ENCODE data around the gene MAP4. TPM values are rescaled to one million over a fixed set of nuclear protein-coding genes. Genes with fewer than 3 reads are reported as not detected.
"Not testable (repeated sequence)": the region's sequence is repeated elsewhere in the genome, so short reads cannot be mapped to it uniquely, and the experiment has no call there.

The MAP4 gene
- total RNA-seq, 1 donor, result 17.9 TPM

GRCh38 chr3:47908744-47909143 is 107.5 kb downstream of the MAP4 start:
- Histone ChIP-seq H3K4me3 (ENCODE audit: low read length) (no peak overlapping the region), H3K9me3 (ENCODE audit: low read depth, low read length) (no peaks in the 10 kb centered on the region)

GRCh38 chr3:47907784-47908183 is 108.4 kb downstream of the MAP4 start:
- Histone ChIP-seq H3K9me3 (ENCODE audit: low read depth, low read length) (no peaks in the 10 kb centered on the region), H3K4me3 (ENCODE audit: low read length) (no peak overlapping the region), H3K4me1 (ENCODE audit: insufficient read depth, low read length) (no peaks in the 10 kb centered on the region), H3K27me3 (ENCODE audit: insufficient read depth, low read length) (no peaks in the 10 kb centered on the region)

More at GRCh38 chr3:47908744-47909143, 107.5 kb downstream of the MAP4 start:
- Histone ChIP-seq H3K27me3 (ENCODE audit: insufficient read depth, low read length) (no peaks in the 10 kb centered on the region), H3K4me1 (ENCODE audit: insufficient read depth, low read length) (no peaks in the 10 kb centered on the region)

- H3K4me1 ChIP-seq (ENCODE audit: insufficient read depth, low read length), result no peaks in the 10 kb centered on the region
- H3K9me3 ChIP-seq (ENCODE audit: low read depth, low read length), result no peaks in the 10 kb centered on the region
- no peak overlapping the region for H3K4me3 ChIP-seq (ENCODE audit: low read length)
- no peaks in the 10 kb centered on the region for H3K27me3 ChIP-seq (ENCODE audit: insufficient read depth, low read length)
These were observed 113.5 kb downstream of the MAP4 start for GRCh38 chr3:47902746-47903145.

GRCh38 chr3:47901280-47901833 is 114.9 kb downstream of the MAP4 start:
- no peaks in the 10 kb centered on the region for H3K4me1 ChIP-seq (ENCODE audit: insufficient read depth, low read length)
- H3K4me3 ChIP-seq (ENCODE audit: low read length), result no peak overlapping the region
- H3K27me3 ChIP-seq (ENCODE audit: insufficient read depth, low read length), result no peaks in the 10 kb centered on the region
- H3K9me3 ChIP-seq (ENCODE audit: low read depth, low read length), result no peaks in the 10 kb centered on the region

- Histone ChIP-seq H3K27me3 (ENCODE audit: insufficient read depth, low read length) (no peaks in the 10 kb centered on the region), H3K4me1 (ENCODE audit: insufficient read depth, low read length) (no peaks in the 10 kb centered on the region), H3K4me3 (ENCODE audit: low read length) (no peak overlapping the region)
These were observed 116.6 kb downstream of the MAP4 start for GRCh38 chr3:47899495-47900108.

GRCh38 chr3:47897954-47898353 is 118.3 kb downstream of the MAP4 start:
- Histone ChIP-seq H3K4me3 (ENCODE audit: low read length) (no peak overlapping the region), H3K27me3 (ENCODE audit: insufficient read depth, low read length) (no peaks in the 10 kb centered on the region), H3K4me1 (ENCODE audit: insufficient read depth, low read length) (no peaks in the 10 kb centered on the region), H3K9me3 (ENCODE audit: low read depth, low read length) (no peaks in the 10 kb centered on the region)

More at GRCh38 chr3:47899495-47900108, 116.6 kb downstream of the MAP4 start:
- H3K9me3 ChIP-seq (ENCODE audit: low read depth, low read length), result no peaks in the 10 kb centered on the region

GRCh38 chr3:47896736-47897135 is 119.5 kb downstream of the MAP4 start:
- Histone ChIP-seq H3K4me1 (ENCODE audit: insufficient read depth, low read length) (no peaks in the 10 kb centered on the region), H3K4me3 (ENCODE audit: low read length) (no peak overlapping the region), H3K9me3 (ENCODE audit: low read depth, low read length) (no peaks in the 10 kb centered on the region), H3K27me3 (ENCODE audit: insufficient read depth, low read length) (no peaks in the 10 kb centered on the region)

- Histone ChIP-seq H3K4me3 (ENCODE audit: low read length) (no peak overlapping the region), H3K4me1 (ENCODE audit: insufficient read depth, low read length) (no peaks in the 10 kb centered on the region), H3K27me3 (ENCODE audit: insufficient read depth, low read length) (no peaks in the 10 kb centered on the region), H3K9me3 (ENCODE audit: low read depth, low read length) (no peaks in the 10 kb centered on the region)
These were observed 121.0 kb downstream of the MAP4 start for GRCh38 chr3:47895241-47895640.

GRCh38 chr3:47892286-47893040 is 123.8 kb downstream of the MAP4 start:
- no peaks in the 10 kb centered on the region for H3K27me3 ChIP-seq (ENCODE audit: insufficient read depth, low read length)
- H3K4me1 ChIP-seq (ENCODE audit: insufficient read depth, low read length), result no peaks in the 10 kb centered on the region
- H3K9me3 ChIP-seq (ENCODE audit: low read depth, low read length), result no peaks in the 10 kb centered on the region
- H3K4me3 ChIP-seq (ENCODE audit: low read length), result no peak overlapping the region

- Histone ChIP-seq H3K4me3 (ENCODE audit: low read length) (no peak overlapping the region), H3K27me3 (ENCODE audit: insufficient read depth, low read length) (no peaks in the 10 kb centered on the region), H3K4me1 (ENCODE audit: insufficient read depth, low read length) (no peaks in the 10 kb centered on the region), H3K9me3 (ENCODE audit: low read depth, low read length) (no peaks in the 10 kb centered on the region)
These were observed 124.6 kb downstream of the MAP4 start for GRCh38 chr3:47891613-47892005.

GRCh38 chr3:47890828-47891612 is 125.2 kb downstream of the MAP4 start:
- Histone ChIP-seq H3K27me3 (ENCODE audit: insufficient read depth, low read length) (no peaks in the 10 kb centered on the region), H3K4me3 (ENCODE audit: low read length) (no peak overlapping the region), H3K4me1 (ENCODE audit: insufficient read depth, low read length) (no peaks in the 10 kb centered on the region), H3K9me3 (ENCODE audit: low read depth, low read length) (no peaks in the 10 kb centered on the region)

GRCh38 chr3:47890126-47890827 is 125.9 kb downstream of the MAP4 start:
- Histone ChIP-seq H3K4me3 (ENCODE audit: low read length) (no peak overlapping the region), H3K4me1 (ENCODE audit: insufficient read depth, low read length) (no peaks in the 10 kb centered on the region), H3K27me3 (ENCODE audit: insufficient read depth, low read length) (no peaks in the 10 kb centered on the region), H3K9me3 (ENCODE audit: low read depth, low read length) (no peaks in the 10 kb centered on the region)

- Histone ChIP-seq H3K9me3 (ENCODE audit: low read depth, low read length) (no peaks in the 10 kb centered on the region), H3K27me3 (ENCODE audit: insufficient read depth, low read length) (no peaks in the 10 kb centered on the region), H3K4me1 (ENCODE audit: insufficient read depth, low read length) (no peaks in the 10 kb centered on the region)
These were observed 127.0 kb downstream of the MAP4 start for GRCh38 chr3:47888986-47889757.

GRCh38 chr3:47887991-47888390 is 128.2 kb downstream of the MAP4 start:
- H3K4me1 ChIP-seq (ENCODE audit: insufficient read depth, low read length); H3K4me3 ChIP-seq (ENCODE audit: low read length); H3K27me3 ChIP-seq (ENCODE audit: insufficient read depth, low read length); H3K9me3 ChIP-seq (ENCODE audit: low read depth, low read length): not testable (repeated sequence)

More at GRCh38 chr3:47888986-47889757, 127.0 kb downstream of the MAP4 start:
- no peak overlapping the region for H3K4me3 ChIP-seq (ENCODE audit: low read length)

Measured in mononuclear cell (primary cell).